Activated naive CD8-positive, alpha-beta T cell treated with anti-CD3 and anti-CD28 coated beads, Interleukin-2, amount 50 U/mL, for 16 hours (primary cell): ENCODE measurements around the gene SMARCD1.
"Not testable (repeated sequence)": the region's sequence is repeated elsewhere in the genome, so short reads cannot be mapped to it uniquely, and the experiment has no call there.

Experiments used
- DNase-seq: peaks from one replicate; pipeline ENCODE4 v3.0.0-alpha.2; 2020; ENCODE audit warnings: low read depth, low spot score

SMARCD1 gene

DNA sequence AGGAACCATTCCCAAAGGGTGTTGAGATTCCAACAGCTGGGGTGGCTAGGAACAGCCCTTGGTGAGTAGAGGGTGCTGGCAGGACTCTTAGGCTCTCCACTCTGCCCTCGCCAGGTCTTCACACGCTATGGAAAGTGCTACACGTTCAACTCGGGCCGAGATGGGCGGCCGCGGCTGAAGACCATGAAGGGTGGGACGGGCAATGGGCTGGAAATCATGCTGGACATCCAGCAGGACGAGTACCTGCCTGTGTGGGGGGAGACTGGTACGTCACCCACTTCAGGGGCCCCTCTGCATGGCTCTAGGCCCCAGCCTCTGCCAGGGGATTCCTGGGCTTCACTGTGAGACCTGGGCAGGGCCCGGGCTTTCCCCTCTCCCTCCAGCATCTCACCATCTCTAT lies 8.0 kb upstream of the SMARCD1 start:
- DNase-seq = no peak

DNA sequence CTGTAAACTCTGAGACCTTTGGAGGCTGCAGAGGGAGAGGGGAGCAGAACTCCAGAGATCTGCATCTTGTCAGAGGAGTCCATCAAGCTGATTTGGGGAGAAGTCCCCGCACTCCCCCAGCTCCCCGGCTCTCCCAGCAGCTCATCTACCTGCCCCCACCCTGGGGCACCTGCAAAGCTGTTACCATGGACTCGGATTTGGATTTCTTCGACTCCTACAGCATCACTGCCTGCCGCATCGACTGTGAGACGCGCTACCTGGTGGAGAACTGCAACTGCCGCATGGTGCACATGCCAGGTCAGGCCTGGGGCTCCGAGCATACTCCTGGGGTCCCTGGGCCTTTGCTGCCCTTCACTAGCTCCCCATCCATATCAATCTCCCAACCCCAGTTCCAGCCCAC lies 6.9 kb upstream of the SMARCD1 start:
- DNase-seq = no peak

DNA sequence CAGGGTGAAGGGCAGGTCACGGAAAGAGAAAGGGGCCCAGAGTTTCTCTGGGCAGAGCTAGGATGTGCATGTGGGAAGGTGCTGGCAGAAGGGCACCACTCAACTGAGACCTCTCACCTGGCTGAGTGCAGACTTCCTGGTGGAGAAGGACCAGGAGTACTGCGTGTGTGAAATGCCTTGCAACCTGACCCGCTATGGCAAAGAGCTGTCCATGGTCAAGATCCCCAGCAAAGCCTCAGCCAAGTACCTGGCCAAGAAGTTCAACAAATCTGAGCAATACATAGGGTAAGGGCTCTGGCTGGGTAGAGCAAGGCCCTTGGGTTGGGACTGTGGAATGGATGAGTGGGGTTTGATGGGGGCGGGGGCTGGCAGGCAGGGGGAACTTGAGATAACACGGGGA lies 5.4 kb upstream of the SMARCD1 start:
- DNase-seq = no peak

DNA sequence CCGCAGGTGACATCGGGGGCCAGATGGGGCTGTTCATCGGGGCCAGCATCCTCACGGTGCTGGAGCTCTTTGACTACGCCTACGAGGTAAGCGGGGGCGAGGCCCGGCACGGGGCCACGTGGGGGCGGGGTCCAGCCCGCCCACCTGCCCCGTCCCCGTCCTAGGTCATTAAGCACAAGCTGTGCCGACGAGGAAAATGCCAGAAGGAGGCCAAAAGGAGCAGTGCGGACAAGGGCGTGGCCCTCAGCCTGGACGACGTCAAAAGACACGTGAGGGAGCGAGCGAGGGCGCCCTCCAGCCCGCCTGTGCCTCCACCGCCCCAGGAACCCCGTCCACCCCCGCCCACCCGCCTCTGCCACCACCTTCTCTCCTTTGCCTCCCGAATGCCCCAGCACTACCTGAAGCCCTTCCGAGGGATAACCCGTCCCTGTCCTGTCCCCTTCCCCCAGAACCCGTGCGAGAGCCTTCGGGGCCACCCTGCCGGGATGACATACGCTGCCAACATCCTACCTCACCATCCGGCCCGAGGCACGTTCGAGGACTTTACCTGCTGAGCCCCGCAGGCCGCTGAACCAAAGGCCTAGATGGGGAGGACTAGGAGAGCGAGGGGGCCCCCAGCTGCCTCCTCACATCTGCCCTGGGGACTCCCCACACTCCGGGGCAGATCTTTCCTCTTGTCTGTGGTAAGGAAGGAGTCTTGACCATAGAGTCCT lies 3.9 kb upstream of the SMARCD1 start:
- no peak for DNase-seq

DNA sequence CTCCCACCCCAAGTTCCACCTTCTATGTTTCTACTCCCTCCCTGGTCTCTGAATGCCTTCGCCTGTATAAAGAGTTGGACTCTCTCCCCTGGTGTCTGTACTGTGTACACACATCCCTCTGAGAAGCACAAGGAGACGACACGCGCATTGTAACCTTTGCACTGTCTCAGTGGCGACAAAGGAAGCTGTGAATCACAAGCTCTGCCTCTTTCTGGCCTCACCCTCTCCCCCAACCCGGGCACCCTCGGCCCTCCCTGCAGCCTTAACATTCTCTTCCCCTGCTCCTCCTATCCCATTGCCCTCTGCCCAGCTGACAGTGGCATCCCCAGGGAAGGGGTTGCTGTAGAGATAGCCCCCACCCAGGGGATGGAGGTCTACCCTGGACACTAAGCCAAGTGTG lies 2.5 kb upstream of the SMARCD1 start:
- no peak for DNase-seq

DNA sequence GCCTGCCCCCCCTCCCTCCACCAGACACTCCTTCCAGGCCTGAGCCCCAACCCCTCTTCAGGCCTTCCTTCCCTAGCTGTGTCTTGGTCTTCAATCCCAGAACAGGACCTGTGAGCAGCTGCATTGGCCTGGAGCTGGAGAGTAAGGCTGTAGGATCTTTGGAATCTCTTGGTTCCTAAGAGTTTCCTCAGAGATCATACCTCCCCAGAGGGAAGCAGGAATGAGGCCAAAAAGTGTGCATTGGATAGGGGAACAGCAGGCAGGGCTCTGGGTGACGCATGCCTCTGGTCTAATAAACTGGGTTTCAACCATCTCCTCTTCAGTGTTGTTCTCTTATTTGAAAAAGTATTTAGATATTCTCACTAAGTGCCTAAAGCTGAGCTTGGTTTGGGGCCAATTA lies 1.8 kb upstream of the SMARCD1 start:
- DNase-seq = no peak

DNA sequence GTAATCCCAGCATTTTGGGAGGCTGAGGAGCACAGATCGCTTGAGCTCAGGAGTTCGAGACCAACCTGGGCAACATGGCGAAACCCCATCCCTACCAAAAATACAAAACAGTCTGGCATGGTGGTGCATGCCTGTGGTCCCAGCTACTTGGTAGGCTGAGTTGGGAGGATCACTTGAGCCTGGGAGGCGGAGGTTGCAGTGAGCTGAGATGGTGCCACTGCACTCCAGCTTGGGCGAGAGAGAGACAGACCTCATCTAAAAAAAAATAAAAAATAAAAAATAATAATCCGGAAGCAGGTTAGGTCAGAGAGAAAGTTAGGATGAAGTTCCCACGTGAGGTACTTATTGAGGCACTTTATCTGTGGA lies 750 bp upstream of the SMARCD1 start:
- not testable (repeated sequence) for DNase-seq

DNA sequence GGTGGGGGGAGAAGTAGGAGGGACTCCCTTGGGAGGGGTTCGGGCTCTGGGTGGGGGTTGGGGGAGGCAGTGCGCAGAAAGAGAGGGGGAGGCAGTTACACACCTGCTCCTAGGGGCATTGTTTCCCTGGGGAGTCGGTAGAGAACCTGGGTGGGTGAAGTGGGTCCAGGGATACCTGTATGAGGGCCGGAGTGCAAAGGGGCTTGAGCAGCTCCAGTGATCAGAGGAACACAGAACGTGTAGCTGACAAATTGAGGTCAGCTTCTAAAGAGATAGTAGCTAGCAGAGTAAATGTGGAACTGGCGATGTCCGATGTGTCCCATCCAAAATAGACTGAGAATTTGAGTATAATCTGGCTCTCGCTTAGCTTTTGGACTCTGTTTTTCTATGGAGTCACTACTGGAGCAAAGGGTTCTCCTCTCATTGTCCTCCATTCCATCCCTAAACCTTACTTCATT lies 502 bp downstream of the SMARCD1 start:
- DNase-seq = no peak

DNA sequence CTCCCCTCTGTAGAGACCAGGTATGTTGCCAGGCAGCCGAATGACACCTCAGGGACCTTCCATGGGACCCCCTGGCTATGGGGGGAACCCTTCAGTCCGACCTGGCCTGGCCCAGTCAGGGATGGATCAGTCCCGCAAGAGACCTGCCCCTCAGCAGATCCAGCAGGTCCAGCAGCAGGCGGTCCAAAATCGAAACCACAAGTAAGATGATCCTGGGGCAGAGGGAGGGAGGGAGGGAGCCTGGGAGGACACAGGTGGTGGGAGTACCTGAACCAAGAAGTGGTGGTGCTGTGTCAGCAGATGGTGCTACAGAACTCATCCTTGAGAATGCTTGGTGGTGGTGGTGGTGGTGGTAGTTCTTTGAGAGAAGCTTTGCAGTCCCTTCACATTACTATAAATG lies 1.0 kb downstream of the SMARCD1 start:
- DNase-seq = no peak

DNA sequence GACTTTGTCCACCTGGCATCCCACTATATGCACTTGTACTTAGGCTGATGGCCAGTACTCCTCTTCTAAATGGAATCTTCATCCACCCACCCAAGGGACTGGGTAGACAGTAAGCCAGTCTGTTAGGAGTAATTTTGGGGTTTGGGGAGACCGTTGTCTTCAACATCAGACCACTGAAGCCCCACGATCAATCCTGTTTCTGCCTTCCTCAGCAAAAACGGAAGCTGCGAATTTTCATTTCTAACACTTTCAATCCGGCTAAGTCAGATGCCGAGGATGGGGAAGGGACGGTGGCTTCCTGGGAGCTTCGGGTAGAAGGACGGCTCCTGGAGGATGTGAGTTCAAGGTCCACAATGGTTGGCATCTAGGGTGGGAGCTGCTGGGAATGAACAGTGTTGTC lies 2.0 kb downstream of the SMARCD1 start:
- DNase-seq = no peak

DNA sequence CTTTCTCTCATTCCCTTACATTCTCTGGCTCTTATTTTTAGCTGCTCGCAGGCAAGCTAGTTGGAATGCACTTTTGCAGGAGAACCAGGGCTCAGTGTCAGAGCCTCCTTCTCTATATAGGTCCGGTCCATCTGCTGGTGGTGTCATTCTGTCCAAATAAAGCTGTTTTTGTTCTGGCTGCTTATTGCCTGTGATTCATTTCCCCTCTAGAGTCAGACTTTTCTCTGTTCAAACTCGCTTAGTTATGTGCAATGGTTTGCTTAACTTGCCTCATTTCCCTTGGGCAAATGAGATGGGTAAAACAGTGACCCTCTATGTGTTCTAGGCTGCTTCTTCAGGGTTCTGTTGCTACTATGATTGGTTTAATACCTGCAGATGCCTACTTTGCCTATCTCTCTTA lies 2.9 kb downstream of the SMARCD1 start:
- DNase-seq = no peak

DNA sequence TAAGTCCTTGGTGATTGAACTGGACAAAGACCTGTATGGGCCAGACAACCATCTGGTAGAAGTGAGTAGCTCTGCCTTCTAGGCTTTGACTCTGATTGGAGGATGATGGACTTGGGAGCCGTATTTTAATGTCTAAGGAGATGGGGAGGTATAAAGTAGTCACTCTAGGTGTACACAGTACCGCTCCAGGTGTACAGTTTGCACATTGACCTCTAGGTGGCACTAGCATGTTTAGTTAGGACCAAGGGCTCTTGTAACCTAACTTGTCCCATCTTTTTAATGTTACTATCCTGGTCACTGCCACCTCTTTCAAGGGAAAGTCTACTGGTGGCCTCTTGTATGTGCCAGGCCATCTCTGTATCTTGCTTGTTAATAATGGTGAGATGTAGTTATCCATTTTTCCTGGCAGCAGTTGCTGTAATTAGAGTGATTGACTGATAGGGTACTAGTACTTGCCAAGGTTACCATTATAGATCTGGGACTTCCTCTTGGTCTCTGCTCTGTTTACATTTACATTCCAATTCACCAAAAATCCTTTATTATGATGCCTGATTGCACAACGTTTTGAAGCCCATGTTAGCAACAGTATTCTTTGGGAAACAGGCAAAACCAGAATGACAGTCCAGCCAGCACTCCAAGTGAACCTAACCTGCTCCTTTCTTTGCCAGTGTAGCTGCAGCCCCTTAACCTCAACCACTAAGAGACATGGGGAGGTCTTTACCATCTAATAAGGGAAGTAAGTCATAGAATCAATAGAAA lies 3.6 kb downstream of the SMARCD1 start:
- DNase-seq = no peak

DNA sequence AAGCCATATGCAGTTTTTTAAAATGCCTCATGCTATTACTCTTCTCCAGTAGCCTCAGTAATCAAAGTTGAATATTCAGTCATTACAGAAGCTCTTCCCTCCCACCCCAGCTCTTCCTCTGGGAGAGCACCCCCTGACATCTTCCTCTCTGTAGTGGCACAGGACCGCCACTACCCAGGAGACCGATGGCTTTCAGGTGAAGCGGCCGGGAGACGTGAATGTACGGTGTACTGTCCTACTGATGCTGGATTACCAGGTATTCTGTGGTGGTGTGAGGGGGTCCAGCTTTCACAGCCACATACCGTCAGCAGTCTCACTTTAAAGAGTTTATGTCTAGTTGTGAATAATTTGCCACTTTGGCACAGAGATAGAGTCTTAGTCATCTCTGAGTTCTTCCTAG lies 4.6 kb downstream of the SMARCD1 start:
- no peak for DNase-seq

DNA sequence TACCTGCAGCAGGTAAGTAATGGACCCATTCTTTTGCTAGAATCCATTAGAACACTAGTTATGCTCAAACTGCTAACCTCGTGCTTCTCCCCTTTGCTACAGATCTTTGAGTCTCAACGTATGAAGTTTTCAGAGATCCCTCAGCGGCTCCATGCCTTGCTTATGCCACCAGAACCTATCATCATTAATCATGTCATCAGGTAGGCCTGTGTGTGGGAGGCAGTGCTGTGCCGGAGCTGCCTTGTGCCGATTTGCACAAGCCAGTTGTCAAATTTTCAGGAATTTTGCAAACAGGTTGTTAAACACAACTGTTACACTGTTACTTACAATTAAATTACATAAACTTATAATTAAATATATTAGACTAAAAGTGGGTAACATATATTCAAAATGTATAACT lies 5.2 kb downstream of the SMARCD1 start:
- DNase-seq = no peak

DNA sequence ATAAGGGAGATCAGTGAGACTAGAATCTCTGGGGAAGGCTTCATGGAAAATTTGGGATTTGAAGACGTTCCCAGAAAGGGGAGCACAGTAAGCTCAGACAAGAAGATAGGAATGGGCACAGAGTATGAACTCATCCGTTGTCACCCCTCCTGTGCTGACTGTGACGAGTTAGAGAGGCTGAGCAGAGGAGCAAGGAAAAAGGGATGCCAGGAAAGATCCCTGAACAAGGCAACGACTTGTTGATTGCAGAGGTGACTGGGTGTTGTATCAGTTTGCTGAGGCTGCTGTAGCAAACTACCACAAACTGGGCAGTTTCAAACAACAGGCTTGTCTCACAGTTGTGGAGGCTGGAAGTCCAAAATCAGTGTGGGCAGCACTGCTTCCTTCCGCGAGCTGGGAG lies 12.8 kb downstream of the SMARCD1 start:
- DNase-seq = no peak

DNA sequence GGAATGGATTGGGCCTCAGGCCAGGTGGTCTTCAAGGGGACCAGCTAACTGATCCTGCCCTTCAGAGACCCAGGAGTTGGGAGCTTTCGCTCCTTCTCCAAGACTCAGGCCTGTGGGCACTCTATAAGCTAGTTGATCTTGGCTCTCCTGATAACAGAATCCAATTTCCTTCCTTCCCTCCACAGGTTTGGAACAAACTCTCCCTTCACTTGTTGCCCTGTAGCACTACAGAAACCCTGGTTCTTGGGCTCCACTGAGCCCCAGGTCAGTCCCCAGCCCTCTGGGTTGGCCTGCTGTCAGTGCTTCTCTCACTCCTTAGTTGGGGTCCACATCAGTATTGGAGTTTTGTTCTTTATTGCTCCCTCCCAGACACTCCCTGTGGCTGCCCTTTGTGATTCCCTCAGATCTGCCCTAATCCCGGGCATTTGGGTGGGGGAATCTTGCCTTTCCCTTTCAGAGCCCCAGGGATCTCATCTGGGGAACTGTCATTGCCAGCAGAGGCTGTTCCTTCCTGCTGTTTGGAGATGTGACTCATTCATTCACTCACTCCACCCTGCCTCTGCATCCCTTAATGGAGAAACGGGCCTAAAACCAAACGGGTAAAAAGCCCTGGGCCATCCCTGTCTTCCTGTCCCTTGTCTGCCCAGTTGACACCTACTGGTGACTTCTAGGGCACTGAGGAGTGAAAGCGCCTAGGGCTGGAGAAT lies 14.3 kb downstream of the SMARCD1 start:
- DNase-seq = no peak

DNA sequence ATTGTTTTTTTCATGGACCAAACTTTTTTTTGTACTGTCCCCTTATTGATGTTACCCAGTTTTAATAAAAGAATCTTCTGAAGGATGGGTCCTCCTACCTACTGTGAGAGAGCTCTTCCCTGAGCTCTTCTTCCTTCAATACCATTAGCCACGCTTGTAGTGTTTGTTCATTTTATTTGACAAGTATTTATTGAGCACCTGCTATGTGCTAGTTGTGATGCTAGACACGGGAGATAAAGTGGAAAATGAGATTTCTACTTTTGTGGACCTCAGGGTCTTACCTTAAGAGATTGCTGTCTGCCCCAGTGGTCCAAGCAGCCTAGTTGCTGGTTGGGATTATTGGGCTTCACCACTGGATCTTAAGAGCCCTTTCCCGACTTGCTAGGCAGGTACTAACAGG lies 15.4 kb downstream of the SMARCD1 start:
- DNase-seq = no peak

DNA sequence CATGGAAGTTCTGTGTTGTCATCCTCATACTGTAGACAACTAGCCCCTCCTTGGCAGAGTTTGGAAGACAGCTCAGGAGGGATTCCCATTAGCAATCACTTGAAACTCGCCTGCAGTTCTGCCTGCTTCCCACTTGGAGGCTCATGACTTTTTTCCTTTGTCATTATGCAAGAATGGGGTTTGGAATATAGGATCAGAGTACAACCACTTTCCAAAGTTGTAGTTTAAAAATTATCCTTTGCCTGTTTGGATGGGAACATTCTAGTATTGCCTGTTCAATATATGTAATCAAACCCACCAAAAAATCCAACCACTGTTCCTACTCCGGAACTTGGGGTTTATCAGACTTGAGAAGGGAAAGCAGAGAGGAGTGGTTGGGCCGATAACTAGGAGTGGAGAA lies 16.5 kb downstream of the SMARCD1 start:
- DNase-seq = no peak

DNA sequence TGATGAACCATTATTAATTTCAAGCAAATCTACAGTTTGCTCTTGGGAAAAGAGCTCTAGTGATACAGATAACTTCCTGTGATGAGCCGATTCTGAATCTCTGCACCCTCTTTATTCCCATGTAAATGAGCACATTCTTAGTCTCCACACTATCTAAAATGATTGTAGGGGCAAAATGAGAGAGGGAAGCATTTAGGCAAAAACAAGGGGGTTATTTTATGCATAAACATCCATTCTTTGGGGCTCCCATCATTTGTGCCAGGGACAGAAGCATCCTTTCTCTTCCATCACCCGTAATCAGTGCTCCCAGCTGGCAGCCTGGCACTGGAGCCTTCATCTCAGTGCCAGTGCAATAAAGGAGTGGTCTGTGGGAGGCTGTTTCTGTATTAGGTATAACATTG lies 17.0 kb downstream of the SMARCD1 start:
- no peak for DNase-seq

DNA sequence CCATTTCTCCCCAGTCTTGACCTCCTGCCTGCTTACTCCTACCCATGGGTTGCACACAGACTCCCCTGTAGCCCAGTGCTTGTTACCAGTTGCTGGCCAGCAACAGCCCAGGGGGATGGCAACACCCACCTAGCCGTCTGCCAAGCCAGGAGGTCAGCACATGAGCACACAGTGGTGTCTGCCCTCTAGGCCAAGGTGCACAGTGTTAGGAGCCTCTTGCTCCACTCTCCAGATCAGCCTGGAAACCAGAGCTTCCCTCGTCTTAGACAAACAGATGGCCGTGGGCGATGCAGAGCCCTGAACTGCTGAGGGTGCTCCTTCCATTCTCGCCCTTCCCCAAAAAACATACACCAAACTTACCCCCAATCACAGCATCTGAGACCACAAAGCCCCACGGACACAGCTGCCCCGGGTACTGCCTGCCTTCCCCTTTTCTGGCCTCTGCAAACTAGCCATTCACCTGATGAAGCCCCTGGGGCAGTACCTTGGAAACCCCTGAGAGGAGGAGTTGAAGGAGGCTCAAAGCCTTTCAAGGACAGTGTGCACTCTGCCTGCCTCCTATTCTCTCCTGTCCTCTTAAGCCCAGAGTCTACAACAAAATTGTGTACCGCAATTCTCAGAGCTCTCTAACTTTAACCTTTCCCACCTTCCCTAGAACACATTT lies 17.6 kb downstream of the SMARCD1 start:
- no peak for DNase-seq

DNA sequence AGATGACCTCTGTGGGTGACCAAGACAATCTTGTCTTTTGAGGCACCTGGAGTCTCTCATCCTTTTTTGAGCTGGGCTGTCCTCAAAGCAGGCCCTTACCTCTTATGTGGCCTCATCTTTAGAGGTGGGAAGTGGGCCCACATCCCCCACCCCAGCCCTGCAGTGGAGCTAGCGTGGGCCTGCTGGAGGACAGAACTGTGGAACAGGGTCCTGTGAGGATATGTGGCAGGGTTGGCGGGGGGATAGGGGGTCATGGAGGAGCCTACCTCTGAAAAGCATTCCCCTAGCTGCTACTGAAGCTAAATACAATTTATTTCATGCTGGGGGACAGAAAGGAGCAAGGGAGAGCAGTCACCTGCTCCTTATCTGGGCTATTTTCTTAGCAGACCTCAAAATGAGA lies 18.2 kb downstream of the SMARCD1 start:
- DNase-seq = no peak

DNA sequence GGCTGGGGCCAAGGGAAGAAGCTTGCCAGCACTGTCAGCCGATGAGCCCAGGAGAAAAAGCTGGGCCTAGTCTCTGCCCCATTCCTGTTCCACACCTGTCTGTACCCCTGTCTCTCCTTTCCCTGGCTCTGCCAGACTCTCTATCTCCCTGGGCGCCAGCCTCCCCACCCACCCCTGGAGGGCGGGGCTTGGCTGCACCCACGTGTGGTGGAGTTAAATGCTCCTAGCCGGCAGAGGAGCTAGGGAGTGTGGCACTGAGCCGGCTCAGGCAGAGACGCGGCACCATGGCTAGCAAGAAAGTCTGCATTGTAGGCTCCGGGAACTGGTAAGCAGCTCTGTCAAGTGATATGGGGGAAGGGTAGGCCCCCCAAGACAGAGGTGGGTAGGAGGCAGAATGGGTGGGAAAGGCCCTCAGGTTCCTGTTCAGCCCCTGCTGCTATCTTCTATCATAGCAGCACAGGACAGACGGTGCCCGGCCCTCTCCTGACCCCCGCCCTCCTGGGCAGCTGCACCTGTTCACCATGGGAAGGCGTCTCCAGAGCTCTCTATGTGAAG lies 18.7 kb downstream of the SMARCD1 start, which contains the start of gene GPD1:
Gene GPD1, plus strand, starts transcription at position 242 of the 555 bp plus-strand sequence. Its CDS starts 43 bp downstream, at position 285.
- DNase-seq = no peak
